OCI-LY1 (cell line): ENCODE measurements around the gene GNAS-AS1.

Source experiments
- H2AFZ ChIP-seq: fragments of 200-600 bp; sonication (generic), shearing (Covaris generic); 2 replicates; pipeline ENCODE4 v1.6.0; 2014; ENCODE audit warnings: antibody characterized with exemption, mild to moderate bottlenecking, low read length
- H3F3A ChIP-seq: fragments of 200-600 bp; sonication (generic), shearing (Covaris generic); 2 replicates; pipeline ENCODE4 v1.6.0; 2014; ENCODE audit warnings: mild to moderate bottlenecking, antibody characterized with exemption, low read length, moderate library complexity; ENCODE audit not compliant: insufficient read depth
- H3K27ac ChIP-seq: fragments of 200-600 bp; sonication (generic); 2 replicates; pipeline ENCODE4 v1.5.1; 2014; ENCODE audit warnings: low read length, mixed run types, mild to moderate bottlenecking, low read depth; ENCODE audit not compliant: poor library complexity, severe bottlenecking
- H3K27me3 ChIP-seq: fragments of 200-600 bp; sonication (generic); 2 replicates; pipeline ENCODE4 v1.6.0; 2014; ENCODE audit warnings: antibody characterized with exemption, mild to moderate bottlenecking, low read length, moderate library complexity; ENCODE audit not compliant: insufficient read depth
- H3K36me3 ChIP-seq: fragments of 200-600 bp; sonication (generic); 2 replicates; pipeline ENCODE4 v1.6.1; 2014; ENCODE audit warnings: mild to moderate bottlenecking, antibody characterized with exemption, low read length, moderate library complexity, mixed read lengths; ENCODE audit not compliant: insufficient read depth
- H3K4me1 ChIP-seq: fragments of 200-600 bp; sonication (generic); 2 replicates; pipeline ENCODE4 v1.5.1; 2014; ENCODE audit warnings: mild to moderate bottlenecking, low read length, moderate library complexity; ENCODE audit not compliant: insufficient read depth, severe bottlenecking
- H3K4me2 ChIP-seq: fragments of 200-600 bp; sonication (generic), shearing (Covaris generic); 2 replicates; pipeline ENCODE4 v1.6.1; 2014; ENCODE audit warnings: low read length
- H3K4me3 ChIP-seq: fragments of 200-600 bp; sonication (generic); 2 replicates; pipeline ENCODE4 v1.5.1; 2014; ENCODE audit warnings: low read length, low read depth, mild to moderate bottlenecking, mixed read lengths; ENCODE audit not compliant: poor library complexity, severe bottlenecking
- H3K79me2 ChIP-seq: fragments of 200-600 bp; shearing (Covaris generic); 2 replicates; pipeline ENCODE4 v1.6.1; 2016; ENCODE audit warnings: mixed run types, low read length, mixed read lengths; ENCODE audit not compliant: insufficient read depth
- H3K9ac ChIP-seq: fragments of 200-600 bp; sonication (generic), shearing (Covaris generic); 2 replicates; pipeline ENCODE4 v1.6.1; 2014; ENCODE audit warnings: mild to moderate bottlenecking, low read length, mixed read lengths
- H3K9me2 ChIP-seq: fragments of 200-600 bp; sonication (generic), shearing (Covaris generic); 2 replicates; pipeline ENCODE4 v1.6.1; 2014; ENCODE audit warnings: low read depth, mild to moderate bottlenecking, low read length, mixed read lengths
- H3K9me3 ChIP-seq: fragments of 200-600 bp; shearing (Covaris generic); 2 replicates; pipeline ENCODE4 v1.6.1; 2014; ENCODE audit warnings: low read length, mixed read lengths
- H4K20me1 ChIP-seq: fragments of 200-600 bp; sonication (generic), shearing (Covaris generic); 2 replicates; pipeline ENCODE4 v1.6.0; 2016; ENCODE audit warnings: mild to moderate bottlenecking, low read length; ENCODE audit not compliant: insufficient read depth
- CTCF ChIP-seq: fragments of 200-600 bp; sonication (generic), shearing (Covaris generic); IDR thresholded peaks from 2 replicates; pipeline ENCODE4 v1.5.1; 2017; ENCODE audit warnings: mild to moderate bottlenecking, antibody characterized with exemption, low read length, moderate library complexity, mixed read lengths
- EZH2 ChIP-seq: fragments of 200-600 bp; sonication (generic), shearing (Covaris generic); IDR thresholded peaks from 2 replicates; pipeline ENCODE4 v1.8.0; 2017; ENCODE audit warnings: borderline replicate concordance, mixed run types, mild to moderate bottlenecking, antibody characterized with exemption, low read length, moderate library complexity, mixed read lengths

GNAS-AS1 gene

DNA sequence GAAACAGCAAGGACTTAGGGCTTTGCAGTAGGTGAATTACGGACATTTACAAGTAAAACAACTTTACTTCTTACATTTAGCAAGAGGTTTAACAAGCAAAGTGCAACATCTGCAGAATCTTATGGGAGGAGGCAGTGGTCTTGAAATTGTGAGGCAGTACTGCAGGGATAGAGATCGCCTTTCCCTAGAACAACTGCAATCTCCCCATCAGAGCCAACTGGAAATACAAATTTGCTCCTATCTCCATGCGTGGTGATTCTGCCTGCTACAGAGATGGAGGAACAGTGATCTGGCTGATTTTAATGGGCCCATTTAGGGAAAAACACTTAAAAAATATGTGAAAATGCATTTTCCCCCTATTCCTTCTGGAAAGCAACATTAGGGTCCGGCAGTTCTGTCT is 27.7 kb upstream of the GNAS-AS1 start:
- Histone ChIP-seq H3K27me3 (no peaks in the 10 kb centered on the region), H3K9me2 (no peaks in the 10 kb centered on the region), H3K79me2 (no peaks in the 10 kb centered on the region), H2AFZ (no peak overlapping the region), H3K4me2 (no peak overlapping the region), H3K9me3 (no peaks in the 10 kb centered on the region), H3K36me3 (no peaks in the 10 kb centered on the region), H3K4me3 (no peak overlapping the region), H4K20me1 (no peaks in the 10 kb centered on the region), H3K4me1 (no peaks in the 10 kb centered on the region), H3K9ac (no peak overlapping the region), H3K27ac (no peak overlapping the region), H3F3A (no peaks in the 10 kb centered on the region)
- TF ChIP-seq CTCF, result no peak
- TF ChIP-seq EZH2, result no peak

GRCh38 chr20:58877976-58878360 is 27.3 kb upstream of the GNAS-AS1 start:
- no peaks in the 10 kb centered on the region for H3K4me1 ChIP-seq
- no peak overlapping the region for H3K4me2 ChIP-seq
- no peak overlapping the region for H3K27ac ChIP-seq
- TF ChIP-seq CTCF (no peak), EZH2 (no peak)
- H3K79me2 ChIP-seq, result no peaks in the 10 kb centered on the region
- no peak overlapping the region for H2AFZ ChIP-seq
- H3K9ac ChIP-seq, result no peak overlapping the region
- no peaks in the 10 kb centered on the region for H3F3A ChIP-seq
- no peaks in the 10 kb centered on the region for H3K27me3 ChIP-seq
- no peak overlapping the region for H3K4me3 ChIP-seq
- H4K20me1 ChIP-seq, result no peaks in the 10 kb centered on the region
- no peaks in the 10 kb centered on the region for H3K9me2 ChIP-seq
- H3K9me3 ChIP-seq, result no peaks in the 10 kb centered on the region
- H3K36me3 ChIP-seq, result no peaks in the 10 kb centered on the region

DNA sequence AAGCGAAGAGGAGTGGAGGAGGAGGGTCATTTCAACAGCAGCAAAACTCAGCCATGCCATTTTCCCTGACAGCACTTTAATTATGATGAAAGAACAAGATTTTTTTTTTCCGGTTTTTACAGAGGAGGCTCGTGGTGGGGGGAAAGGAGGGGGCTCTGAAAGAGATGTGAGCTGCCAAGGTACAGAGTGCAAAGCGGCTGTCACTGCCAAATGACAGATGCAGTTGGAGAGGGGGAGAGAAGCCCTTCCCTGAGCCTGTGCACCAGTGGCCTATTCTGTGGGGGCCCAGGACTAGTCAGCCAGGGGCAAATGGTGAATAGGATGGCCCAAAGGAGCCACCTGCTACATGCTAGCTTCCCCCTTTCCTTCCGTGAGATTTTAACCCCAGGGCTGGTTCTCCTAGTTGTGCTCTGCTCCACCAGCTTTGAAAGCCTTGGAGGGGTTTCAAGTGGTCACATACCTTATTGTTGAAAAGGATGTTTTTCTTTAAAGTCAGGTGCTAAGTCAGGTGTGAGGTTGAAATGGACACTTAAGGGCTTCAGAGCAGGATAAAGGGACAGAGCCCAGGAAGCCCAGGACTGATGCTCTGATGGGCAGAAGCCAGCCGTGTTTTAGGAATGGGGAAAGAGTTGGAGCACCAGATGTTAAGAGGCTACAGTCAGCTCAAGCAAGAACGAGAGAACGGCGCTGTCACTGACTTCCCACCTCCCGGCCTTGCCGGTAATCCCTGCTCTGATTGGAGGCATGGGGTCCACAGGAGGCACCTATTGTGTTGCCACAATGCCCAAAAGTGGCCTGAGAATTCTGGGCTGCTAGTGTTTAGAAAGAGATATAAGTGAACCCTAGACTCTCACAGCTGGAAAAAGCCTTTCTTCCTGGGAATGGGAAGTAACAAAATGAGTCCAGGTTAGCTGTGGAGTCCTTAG is 26.6 kb upstream of the GNAS-AS1 start:
- no peaks in the 10 kb centered on the region for H3K9me2 ChIP-seq
- TF ChIP-seq EZH2, result no peak
- TF ChIP-seq CTCF, result no peak
- no peak overlapping the region for H2AFZ ChIP-seq
- no peaks in the 10 kb centered on the region for H3K9me3 ChIP-seq
- no peaks in the 10 kb centered on the region for H3K79me2 ChIP-seq
- H3K36me3 ChIP-seq, result no peaks in the 10 kb centered on the region
- H3K27ac ChIP-seq, result no peak overlapping the region
- H3K4me3 ChIP-seq, result no peak overlapping the region
- no peak overlapping the region for H3K9ac ChIP-seq
- H3F3A ChIP-seq, result no peaks in the 10 kb centered on the region
- H3K27me3 ChIP-seq, result no peaks in the 10 kb centered on the region
- H3K4me1 ChIP-seq, result no peaks in the 10 kb centered on the region
- H4K20me1 ChIP-seq, result no peaks in the 10 kb centered on the region
- no peak overlapping the region for H3K4me2 ChIP-seq
